Adrenal gland (tissue), 5 donors: Measurements from ENCODE around the gene RTN3.

ENCODE experiments used
- POLR2A ChIP-seq, 2 donors: fragments of 450-650 bp; IDR thresholded peaks; one replicate each; pipeline ENCODE4 v1.6.1; 2017; ENCODE audit warnings: antibody characterized with exemption in 2 of 2, mild to moderate bottlenecking in 2 of 2, moderate library complexity in 1 of 2
- TF ChIP-seq, protein P1 (sequence below), 6 experiments: fragments of 450-650 bp in 4 of 6; fragments of 200-600 bp in 2 of 6; sonication (generic) in 1 of 6; IDR thresholded peaks; 1 replicate in 5 of 6; 2 replicates in 1 of 6; pipeline versions ENCODE4 v1.5.1 to v1.8.0; 2016 to 2021; ENCODE audit warnings: antibody characterized with exemption in 6 of 6, mild to moderate bottlenecking in 2 of 6, moderate library complexity in 1 of 6
- donor health status: DM: no; HTN: no; CAD: no.

GRCh38 chr11:63716046-63716445, 34.7 kb downstream of the RTN3 start:
- TF ChIP-seq, protein P1, sequence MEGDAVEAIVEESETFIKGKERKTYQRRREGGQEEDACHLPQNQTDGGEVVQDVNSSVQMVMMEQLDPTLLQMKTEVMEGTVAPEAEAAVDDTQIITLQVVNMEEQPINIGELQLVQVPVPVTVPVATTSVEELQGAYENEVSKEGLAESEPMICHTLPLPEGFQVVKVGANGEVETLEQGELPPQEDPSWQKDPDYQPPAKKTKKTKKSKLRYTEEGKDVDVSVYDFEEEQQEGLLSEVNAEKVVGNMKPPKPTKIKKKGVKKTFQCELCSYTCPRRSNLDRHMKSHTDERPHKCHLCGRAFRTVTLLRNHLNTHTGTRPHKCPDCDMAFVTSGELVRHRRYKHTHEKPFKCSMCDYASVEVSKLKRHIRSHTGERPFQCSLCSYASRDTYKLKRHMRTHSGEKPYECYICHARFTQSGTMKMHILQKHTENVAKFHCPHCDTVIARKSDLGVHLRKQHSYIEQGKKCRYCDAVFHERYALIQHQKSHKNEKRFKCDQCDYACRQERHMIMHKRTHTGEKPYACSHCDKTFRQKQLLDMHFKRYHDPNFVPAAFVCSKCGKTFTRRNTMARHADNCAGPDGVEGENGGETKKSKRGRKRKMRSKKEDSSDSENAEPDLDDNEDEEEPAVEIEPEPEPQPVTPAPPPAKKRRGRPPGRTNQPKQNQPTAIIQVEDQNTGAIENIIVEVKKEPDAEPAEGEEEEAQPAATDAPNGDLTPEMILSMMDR (IDR thresholded peaks at IDR 0.05) = no peak
- TF ChIP-seq POLR2A (IDR thresholded peaks at IDR 0.05) = no peak
